ENCODE measurements around the gene RBM46.

The RBM46 gene, protein sequence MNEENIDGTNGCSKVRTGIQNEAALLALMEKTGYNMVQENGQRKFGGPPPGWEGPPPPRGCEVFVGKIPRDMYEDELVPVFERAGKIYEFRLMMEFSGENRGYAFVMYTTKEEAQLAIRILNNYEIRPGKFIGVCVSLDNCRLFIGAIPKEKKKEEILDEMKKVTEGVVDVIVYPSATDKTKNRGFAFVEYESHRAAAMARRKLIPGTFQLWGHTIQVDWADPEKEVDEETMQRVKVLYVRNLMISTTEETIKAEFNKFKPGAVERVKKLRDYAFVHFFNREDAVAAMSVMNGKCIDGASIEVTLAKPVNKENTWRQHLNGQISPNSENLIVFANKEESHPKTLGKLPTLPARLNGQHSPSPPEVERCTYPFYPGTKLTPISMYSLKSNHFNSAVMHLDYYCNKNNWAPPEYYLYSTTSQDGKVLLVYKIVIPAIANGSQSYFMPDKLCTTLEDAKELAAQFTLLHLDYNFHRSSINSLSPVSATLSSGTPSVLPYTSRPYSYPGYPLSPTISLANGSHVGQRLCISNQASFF

DNA sequence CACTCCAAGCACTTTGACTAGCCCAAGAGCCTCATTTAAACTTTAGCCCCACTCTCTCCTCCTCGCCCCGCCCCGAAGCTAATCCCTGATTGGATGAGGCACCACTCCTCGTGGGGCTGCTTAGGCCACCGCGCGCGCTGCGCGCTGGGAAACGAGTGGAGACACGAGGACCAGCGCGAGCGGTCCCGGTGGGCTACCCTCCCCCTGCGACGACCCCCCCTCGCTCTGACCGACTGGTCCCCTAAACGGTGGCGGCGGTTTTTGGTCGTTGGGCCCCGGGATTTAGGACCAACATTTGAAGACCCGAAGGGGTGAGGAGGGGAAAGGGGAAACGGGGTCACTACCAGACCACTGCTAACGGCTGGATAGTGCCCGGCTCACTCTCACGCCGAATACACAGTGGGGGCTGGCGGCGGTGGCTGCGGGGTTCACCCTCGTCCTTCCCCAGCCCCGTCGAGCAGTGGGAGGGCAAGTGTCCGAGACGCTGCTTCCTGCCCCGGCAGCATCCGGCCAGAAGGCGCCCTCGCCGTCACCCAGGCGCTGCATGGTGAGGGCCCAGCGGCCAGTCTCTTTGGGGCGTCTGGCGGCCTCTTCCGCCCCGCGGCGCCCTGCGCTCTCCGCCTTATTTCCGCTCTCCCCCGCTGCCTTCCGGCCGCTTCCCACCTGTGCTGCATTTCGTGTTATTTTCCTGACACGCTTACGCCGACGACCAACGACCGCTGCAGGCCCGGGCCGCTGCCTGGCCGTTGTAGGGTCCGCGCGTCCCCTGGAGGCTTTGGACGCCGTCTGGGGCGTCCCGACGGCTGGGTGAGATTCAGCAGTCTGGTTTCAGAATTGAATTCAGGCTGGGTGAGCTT is at the start of gene RBM46:
TSS of gene RBM46 (plus strand) at position 147 of the 857 bp plus-strand sequence. CDS start 15,481 bp downstream, outside the sequence.
- DNase-seq (ENCODE audit: low read depth in 2 of 2), result no peak

DNA sequence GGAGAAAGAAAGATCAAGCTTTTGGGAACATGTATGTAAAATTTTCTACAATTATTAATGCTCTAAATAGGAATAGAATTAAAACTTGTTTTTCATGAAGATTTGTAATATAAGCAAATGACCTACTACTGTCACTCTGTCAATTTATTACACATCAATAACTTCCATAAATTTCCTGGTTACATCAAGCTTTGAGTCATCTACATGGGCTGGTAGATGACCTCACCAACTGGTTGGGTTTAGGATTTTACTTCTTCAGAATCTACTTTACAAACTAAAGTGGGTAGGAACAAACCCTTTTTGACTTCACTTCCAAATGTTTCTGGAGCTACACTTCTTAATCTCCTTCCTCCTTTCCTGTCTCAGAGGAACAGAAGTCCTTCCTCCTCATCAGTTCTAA is 49.3 kb upstream of the RBM46 start:
- DNase-seq (ENCODE audit: low read depth in 2 of 2), result no peak

DNA sequence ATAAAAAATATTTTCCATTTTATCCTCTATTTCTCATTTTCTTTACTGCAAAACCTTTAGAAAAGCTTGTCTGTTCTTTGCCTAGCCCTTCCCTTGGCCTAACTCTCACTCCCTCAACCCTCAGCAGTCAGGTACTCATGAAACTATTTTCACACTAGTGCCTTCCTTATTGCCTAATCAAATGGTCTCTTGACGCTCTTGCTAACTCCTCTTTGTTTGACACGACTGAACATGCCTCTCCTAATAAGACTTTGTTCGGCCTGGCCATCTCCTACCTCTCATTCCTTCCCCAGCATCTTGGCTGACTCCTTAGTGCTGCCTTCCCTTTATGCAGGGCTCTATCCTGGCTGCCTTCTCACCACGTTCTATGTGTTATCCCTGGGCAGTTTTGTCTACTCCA is 48.4 kb upstream of the RBM46 start:
- DNase-seq (ENCODE audit: low read depth in 2 of 2), result no peak

DNA sequence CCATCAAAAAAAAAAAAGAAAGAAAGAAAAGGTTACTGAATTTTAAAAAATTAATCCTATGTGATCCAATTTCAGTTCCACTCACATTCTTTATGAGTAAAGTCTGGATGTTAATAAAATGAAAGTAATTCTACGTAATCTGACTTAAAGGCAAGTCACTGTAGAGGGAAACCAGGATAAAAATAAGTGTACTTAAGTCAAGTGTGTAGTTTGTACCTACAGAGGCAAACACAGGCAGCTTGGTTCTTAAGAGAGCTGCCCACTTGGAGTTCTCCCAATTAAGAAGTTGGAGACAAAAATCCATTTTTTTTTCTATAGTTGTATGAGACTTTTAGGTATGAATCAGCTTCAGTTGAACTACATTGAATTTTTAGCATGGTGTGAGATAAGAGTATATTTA is 44.3 kb upstream of the RBM46 start:
- no peak for DNase-seq (ENCODE audit: low read depth in 2 of 2)

DNA sequence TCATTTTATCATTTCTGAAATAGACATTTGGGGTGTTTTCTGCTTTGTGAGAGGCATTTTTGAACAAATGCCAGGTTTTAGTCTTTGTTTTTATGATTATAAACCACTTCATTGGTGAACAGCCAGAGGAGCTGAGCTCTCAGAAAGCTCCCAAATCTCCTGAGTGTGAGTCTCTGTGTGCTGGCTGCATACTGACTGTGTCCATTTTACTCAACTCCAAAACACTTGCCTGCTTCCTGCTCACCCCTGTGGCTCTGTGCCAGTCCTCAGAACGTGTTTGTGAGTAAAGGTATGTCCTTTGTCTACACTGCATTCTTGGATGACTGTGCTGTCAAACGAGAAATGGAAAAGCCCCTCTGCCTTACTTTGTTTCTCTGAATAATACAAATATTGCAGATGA is 42.6 kb upstream of the RBM46 start:
- no peak for DNase-seq (ENCODE audit: low read depth in 2 of 2)

DNA sequence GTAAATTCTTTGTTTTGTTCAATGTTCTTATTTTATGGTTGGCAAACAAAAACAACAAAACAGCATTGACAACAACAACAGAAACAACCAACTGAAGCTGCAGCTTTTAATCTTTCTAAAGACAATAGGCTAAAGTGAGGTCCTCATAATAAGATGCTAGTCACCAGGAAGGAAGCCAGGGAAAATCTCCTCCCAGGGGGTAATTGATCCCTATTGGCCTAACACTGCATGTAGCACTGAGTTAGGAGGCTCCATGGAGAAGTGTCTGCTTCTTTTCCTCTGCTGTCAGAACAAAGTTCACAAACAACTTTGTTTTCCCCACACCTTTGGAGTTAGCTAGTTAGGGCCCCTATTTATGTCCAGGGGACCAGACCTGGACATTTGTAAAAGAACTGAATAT is 42.0 kb upstream of the RBM46 start:
- no peak for DNase-seq (ENCODE audit: low read depth in 2 of 2)

DNA sequence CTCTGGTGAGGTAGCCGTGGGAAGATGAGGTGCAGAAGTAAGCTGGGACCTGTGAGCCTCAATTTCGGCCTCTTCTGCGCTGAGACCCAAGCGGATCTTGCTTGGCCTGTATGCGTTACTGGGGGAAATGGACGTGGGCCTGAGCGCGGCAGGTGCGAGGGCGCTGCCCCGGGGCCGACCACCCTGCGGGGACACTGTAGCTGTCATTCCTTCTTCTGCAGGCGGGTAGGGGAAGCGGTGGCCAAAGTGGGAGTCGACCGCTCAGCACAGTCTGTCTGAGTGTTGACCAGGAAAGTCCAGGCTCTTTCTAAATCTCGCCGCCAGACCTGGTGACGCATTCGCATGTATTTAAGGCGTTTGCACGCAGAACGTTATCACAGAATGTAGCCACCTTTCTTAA is 40.6 kb upstream of the RBM46 start:
- no peak for DNase-seq (ENCODE audit: low read depth in 2 of 2)

DNA sequence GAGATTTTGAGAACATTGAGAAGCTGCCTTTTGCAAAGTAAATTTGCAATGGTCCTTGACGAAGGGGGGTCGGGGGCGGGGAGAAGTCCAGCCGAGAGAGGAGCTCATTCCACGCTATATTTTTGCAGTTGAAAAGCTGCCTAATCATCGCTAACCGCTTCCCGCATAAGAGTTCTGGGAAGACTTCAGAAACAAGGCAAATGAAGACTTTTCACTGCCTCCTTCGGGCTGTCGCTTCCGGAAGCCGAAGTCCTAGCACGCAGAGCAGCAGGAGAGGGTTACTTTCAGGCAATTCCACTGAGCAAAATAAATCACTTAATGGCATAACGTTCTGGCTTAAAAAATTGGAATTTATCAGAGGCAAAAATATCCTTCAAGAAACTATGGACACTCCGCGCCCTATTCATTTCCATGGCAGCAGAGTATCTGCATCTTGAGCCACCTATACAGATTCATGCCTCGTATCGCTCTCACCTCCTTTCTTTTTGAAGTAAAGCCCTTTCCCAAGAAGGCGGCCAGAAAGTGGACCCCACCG is 39.9 kb upstream of the RBM46 start:
- DNase-seq (ENCODE audit: low read depth in 2 of 2), result no peak

DNA sequence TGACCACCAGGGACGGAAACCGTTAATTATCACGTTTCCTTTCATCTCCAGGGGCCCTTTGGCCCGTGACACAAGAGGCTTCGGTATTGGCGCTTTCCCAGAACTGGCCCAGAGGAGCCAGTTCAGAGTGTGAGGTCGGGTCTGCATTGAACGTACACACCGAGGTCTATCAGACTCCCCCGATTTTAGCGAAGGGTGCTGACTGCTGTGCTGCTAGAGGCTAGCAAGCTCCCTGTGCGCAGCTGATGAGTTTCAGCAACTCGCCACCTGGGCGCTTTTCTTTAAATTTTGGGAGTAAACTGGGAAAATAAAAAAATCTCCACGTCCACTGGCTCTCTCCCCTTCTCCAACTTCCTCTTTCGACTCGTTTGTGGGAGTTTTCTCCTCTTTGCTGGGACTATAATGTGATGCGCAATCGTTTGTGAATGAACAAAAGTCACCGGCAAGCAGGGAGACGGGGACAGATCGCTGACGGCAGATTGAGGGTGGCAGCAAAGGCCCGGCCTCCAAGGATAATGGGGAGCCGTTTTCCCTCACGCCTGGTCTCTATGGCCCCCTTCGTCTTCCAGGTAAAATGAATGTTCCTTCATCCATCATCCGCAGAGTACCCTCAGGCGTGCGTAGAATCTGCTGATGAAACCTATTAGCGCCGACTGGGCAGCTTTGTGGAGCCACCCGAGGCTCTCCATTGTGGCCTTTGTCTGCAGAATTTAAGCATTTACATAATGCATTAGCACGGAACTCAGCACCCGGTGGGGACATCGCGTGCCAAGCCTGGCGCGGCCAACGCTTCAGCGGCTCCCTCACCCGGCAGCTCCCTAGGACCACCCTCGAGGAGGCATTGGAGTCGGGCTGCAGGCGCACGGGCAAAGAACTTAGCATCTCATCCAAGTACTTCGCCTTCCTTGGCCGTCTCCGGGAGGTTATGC is 38.9 kb upstream of the RBM46 start:
- DNase-seq (ENCODE audit: low read depth in 2 of 2), result no peak

DNA sequence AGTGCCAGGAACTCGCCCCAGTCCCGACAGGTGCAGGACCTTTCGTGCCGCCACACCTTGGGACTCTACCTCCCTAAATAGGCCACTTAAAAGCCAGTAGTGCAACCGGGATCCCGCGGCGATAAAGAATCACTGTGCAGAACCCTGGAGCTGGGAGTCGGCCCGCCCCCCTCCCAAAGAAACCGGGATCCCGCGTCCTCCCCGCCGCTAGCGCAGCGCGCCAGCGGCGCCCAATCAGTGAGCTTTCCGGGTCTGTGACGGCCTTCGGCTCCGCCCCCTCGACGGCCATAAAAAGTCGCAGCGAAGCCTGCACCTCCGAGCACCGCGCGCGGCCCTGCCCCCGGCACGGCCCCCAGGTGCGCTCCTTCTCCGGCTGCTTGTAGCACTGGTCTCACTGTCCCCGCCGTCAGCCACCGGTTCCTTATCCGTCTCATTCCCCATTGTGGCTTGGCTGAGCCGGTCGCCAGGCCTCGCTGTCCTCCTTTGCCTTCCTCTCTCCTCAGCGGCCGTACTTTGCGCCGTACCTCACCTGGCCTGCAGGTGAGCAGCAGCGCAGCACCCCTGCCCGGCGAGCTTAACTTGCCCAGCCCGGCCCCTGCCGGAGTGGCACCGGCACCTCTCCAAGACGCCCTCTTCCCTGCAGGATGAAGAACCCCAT is 37.3 kb upstream of the RBM46 start, which contains the start of gene LRAT:
TSS of gene LRAT (plus strand) at position 318 of the 658 bp plus-strand sequence. CDS start at position 645, 327 bp downstream.
- no peak for DNase-seq (ENCODE audit: low read depth in 2 of 2)

DNA sequence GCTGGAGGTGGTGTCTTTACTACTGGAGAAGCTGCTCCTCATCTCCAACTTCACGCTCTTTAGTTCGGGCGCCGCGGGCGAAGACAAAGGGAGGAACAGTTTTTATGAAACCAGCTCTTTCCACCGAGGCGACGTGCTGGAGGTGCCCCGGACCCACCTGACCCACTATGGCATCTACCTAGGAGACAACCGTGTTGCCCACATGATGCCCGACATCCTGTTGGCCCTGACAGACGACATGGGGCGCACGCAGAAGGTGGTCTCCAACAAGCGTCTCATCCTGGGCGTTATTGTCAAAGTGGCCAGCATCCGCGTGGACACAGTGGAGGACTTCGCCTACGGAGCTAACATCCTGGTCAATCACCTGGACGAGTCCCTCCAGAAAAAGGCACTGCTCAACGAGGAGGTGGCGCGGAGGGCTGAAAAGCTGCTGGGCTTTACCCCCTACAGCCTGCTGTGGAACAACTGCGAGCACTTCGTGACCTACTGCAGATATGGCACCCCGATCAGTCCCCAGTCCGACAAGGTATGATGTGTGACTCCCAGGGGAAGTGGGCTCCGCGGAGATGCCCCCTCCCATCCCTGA is 36.6 kb upstream of the RBM46 start:
- DNase-seq (ENCODE audit: low read depth in 2 of 2), result no peak

DNA sequence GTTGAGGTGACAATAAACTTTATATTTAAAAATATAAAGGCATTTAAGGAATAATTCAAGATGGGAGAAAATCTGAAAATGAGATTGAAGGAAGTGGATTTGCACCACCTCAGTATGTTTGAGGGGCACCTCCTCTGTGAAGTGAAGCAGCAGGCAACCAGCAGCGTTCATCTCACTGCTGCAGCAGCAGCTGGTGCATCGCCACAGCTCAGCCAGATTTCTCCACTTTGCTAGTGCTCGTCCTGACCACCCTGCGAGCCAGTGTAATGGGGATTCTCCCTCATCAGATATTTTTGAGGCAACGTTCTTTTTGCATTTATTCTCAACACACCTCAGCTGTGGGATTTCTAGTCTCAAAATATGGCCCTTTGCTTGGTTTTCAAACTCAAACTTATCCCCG is 23.4 kb upstream of the RBM46 start:
- DNase-seq (ENCODE audit: low read depth in 2 of 2), result no peak

DNA sequence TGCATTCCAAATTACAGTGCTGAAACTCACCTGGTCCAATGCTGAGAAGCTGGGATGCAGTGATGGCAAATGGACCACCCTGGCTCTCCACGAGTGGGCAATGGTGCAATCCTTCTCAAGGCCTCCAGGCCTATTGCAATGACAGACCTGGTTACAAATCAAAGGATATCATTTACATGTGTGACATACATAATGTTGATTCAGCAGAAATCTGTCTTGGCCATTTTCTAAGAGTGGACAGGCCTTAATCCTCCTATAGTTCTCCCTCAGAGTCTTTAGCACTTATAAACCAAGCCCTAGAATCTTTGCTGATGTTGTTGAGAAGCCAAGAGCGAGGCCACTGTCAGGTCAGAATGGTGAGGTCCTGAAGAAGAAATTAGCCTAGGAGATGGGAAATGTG is 20.2 kb upstream of the RBM46 start:
- DNase-seq (ENCODE audit: low read depth in 2 of 2), result no peak

DNA sequence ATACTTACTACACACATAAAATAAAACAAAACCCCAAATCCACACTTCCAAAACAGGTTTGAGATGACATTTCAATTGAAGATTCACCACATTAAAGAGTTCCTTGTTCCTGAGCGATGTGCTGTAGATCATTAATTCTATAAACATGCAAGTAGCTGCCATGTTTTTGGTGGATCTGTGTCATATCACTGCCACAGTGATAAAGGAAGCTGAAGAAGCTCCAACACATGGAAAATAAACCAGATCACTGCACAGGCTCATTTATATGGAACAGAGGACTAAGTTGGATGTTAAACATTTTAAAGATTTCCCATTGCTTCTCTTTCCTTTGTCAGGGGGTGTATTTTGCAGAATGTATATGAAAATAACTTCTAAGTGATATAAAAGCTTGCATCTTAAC is 2.8 kb upstream of the RBM46 start:
- no peak for DNase-seq (ENCODE audit: low read depth in 2 of 2)

DNA sequence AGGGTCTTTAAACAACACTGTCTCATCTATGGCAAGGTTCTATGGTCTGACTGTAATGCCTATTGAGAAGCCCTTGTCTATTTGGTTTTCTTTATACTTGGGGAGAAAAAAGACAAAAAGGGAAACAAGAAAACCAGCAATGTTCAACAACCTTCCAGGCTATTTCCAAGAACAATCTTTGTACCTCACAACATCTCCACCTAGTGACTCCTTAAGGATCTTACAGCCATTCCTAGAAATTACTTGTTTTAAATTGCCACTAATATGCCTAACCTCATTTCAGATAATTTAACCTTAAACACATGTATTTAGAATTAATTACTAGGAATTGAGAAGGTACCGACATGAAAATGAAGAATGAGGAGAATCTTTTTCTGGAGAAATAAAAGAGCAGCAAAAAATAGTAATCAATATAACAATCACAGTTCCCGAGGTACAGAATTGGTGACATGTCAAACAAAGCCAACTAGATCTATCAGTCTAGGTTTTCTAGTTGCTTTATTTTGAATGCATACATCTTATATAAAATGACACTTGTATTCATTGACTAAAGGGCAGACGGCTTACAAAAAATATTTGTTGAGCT is 1.6 kb upstream of the RBM46 start:
- DNase-seq (ENCODE audit: low read depth in 2 of 2), result no peak

DNA sequence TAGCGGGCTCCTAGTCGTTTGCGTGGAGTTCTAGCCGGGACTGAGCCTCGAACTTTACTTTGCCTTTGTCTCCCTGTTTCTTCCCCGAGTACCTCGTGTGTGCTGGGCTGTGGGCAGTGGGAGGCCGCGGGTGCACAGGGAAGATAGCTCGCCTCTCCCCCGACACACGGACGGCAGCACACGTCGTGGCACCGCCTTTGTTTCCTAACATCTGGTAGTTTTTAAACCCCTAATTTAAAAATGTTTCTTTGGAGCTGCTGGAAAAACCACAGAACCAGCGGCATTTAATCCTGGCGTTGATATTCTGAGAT is 866 bp downstream of the RBM46 start:
- no peak for DNase-seq (ENCODE audit: low read depth in 2 of 2)

DNA sequence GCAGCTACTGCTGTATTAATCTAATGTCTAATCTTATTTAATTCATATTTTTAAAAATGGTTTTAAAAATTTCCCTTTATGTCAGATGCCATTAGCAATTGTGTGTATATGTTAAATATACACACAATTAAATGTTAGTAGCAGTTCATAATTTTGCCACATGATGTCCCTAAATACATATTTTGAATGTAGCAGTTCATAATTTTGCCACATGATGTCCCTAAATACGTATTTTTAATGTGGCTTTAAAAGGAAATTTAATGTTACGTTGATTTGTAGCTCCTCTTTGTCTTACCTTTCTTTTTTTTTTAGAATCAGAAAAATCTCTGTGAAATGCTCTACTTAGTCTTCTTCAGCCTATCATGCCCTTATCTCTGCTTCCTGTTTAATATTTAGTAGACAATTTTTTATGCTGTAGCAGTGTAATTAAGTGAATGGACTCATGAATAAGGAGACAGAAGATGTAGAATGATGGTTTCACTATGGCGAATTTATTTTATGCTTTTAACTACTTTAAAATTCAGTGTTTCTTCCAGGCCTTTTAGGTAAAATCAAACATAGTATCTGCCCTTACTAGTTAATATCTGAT is 26.1 kb downstream of the RBM46 start:
- no peak for DNase-seq (ENCODE audit: low read depth in 2 of 2)

DNA sequence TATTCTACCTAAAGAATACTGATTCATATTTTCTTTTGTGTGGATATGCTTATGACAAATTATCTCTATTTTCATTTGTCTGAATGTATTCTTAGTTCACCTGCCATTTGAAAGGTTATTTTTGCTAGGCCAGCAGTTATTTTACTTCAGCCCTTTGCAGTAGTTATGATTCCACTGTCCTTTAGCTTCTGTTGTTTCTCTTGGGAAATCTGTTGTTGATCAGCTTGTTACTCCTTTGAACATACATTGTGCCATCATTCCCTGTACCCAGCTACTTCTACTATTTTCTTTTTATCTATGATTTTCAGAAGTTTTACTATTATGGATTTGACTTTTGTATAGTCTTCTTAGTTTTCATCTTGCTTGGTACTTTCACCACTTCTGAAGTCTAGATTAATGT is 37.2 kb downstream of the RBM46 start:
- no peak for DNase-seq (ENCODE audit: low read depth in 2 of 2)

DNA sequence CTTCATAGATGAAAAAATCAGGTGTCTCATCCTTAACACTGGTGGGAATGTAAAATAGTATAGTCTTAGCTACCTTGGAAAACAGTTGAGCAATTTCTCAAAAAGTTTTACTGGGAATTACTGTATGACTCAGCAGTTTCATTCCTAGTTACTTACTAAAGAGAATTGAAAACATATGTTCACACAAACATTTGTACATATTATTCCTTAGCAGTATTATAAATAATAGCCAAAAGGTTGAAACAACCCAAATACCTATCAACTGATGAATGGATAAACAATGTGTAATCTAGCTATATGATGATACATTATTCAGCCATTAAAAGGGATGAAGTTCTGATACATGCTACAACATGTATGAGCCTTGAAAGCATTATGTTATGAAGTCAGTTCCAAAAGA is 41.7 kb downstream of the RBM46 start:
- no peak for DNase-seq (ENCODE audit: low read depth in 2 of 2)

DNA sequence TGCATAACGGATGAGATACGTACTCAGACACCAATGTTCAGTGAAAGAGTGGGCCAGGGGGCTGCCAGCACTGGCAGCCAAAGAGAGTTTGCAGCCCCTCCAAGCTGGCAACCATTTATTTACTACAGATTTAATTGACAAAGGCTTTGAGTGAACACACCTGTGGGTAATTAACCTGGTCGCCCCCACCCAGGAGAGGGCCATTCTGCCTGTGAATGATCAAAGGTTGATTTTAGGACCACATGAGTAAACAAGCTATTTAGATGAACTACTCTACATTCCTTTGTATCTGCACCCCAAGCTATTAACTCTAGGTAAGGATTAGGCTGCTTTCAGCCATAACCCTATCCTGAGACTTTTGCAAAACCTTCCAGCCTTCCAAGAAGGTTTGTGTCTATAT is 55.0 kb downstream of the RBM46 start:
- no peak for DNase-seq (ENCODE audit: low read depth in 2 of 2)

Measured in stimulated activated CD8-positive, alpha-beta memory T cell treated with anti-CD3 and anti-CD28 coated beads, Interleukin-15, amount 100 ng/mL, for 4 hours (primary cell).